CD14-positive monocyte (primary cell): ENCODE results near the gene DKKL1. TPM values are rescaled to one million over a fixed set of nuclear protein-coding genes. Genes with fewer than 3 reads are reported as not detected.
A peak's percentile ranks its signal among the peaks of the same experiment; 100 is the strongest.

Experiments
- DNase-seq, 3 donors: peaks; one replicate each; pipeline ENCODE4 v3.0.0-alpha.2; 2011 to 2022
- H2AFZ ChIP-seq: 2 replicates; pipeline ENCODE4 v1.6.0; 2012; ENCODE audit warnings: mild to moderate bottlenecking, low read depth, low read length, inconsistent platforms; ENCODE audit not compliant: insufficient read depth, poor library complexity, severe bottlenecking
- H3K27ac ChIP-seq, 2 donors: 1 replicate in 1 of 2; 2 replicates in 1 of 2; pipeline ENCODE4 v1.5.1; 2012 to 2013; ENCODE audit warnings: low read length in 2 of 2, control low read depth in 1 of 2, inconsistent platforms in 1 of 2, low read depth in 1 of 2, mild to moderate bottlenecking in 1 of 2
- H3K27me3 ChIP-seq, 2 donors: one replicate each; pipeline versions ENCODE4 v1.6.0 to v1.6.1; 2011 to 2013; ENCODE audit warnings: low read length in 2 of 2; ENCODE audit not compliant: control insufficient read depth in 2 of 2, insufficient read depth in 2 of 2
- H3K36me3 ChIP-seq, 2 donors: replicated peaks in 1 of 2; 1 replicate in 1 of 2; 2 replicates in 1 of 2; pipeline versions ENCODE4 v1.5.1 to v1.6.1; 2012 to 2013; ENCODE audit warnings: low read length in 2 of 2, control low read depth in 1 of 2, inconsistent platforms in 1 of 2, mild to moderate bottlenecking in 1 of 2; ENCODE audit not compliant: insufficient read depth in 2 of 2, control insufficient read depth in 1 of 2
- H3K4me1 ChIP-seq, 2 donors: 1 replicate in 1 of 2; 2 replicates in 1 of 2; pipeline versions ENCODE4 v1.5.1 to v1.6.1; 2012 to 2013; ENCODE audit warnings: low read length in 2 of 2, control low read depth in 1 of 2, inconsistent platforms in 1 of 2, mild to moderate bottlenecking in 1 of 2, moderate library complexity in 1 of 2; ENCODE audit not compliant: insufficient read depth in 2 of 2, control insufficient read depth in 1 of 2
- H3K4me2 ChIP-seq: replicated peaks from 2 replicates; pipeline ENCODE3; 2012; ENCODE audit warnings: low read length, moderate library complexity, mild to moderate bottlenecking; ENCODE audit not compliant: poor library complexity, severe bottlenecking; ENCODE audit errors: extremely low read depth
- H3K4me3 ChIP-seq, 3 experiments: fragments of 200-600 bp in 1 of 3; sonication (generic) in 1 of 3; replicated peaks in 1 of 3; 1 replicate in 2 of 3; 2 replicates in 1 of 3; pipeline ENCODE4 v1.5.1; 2011 to 2013; ENCODE audit warnings: low read length in 3 of 3, mild to moderate bottlenecking in 3 of 3, control low read depth in 2 of 3, low read depth in 2 of 3, inconsistent platforms in 1 of 3, moderate library complexity in 1 of 3
- H3K79me2 ChIP-seq: 2 replicates; pipeline ENCODE4 v1.6.0; 2012; ENCODE audit warnings: mild to moderate bottlenecking, control low read depth, inconsistent platforms, low read length, moderate library complexity; ENCODE audit not compliant: insufficient read depth
- H3K9ac ChIP-seq: 2 replicates; pipeline ENCODE4 v1.6.0; 2017; ENCODE audit warnings: low read length, mild to moderate bottlenecking; ENCODE audit not compliant: insufficient read depth, poor library complexity, severe bottlenecking
- H3K9me3 ChIP-seq, 2 donors: replicated peaks in 1 of 2; 1 replicate in 1 of 2; 2 replicates in 1 of 2; pipeline versions ENCODE4 v1.5.1 to v1.6.1; 2012 to 2013; ENCODE audit warnings: low read length in 2 of 2, control low read depth in 1 of 2; ENCODE audit not compliant: control insufficient read depth in 1 of 2, insufficient read depth in 1 of 2
- H4K20me1 ChIP-seq: 2 replicates; pipeline ENCODE4 v1.6.0; 2012; ENCODE audit warnings: mild to moderate bottlenecking, low read length, control low read depth, moderate library complexity; ENCODE audit not compliant: insufficient read depth
- H3K27ac Mint-ChIP-seq, 7 donors: one replicate each; pipeline ENCODE4 v1.8.0; 2020; ENCODE audit warnings: mild to moderate bottlenecking in 7 of 7, mixed read lengths in 7 of 7, moderate library complexity in 6 of 7, inconsistent platforms in 2 of 7
- H3K27me3 Mint-ChIP-seq, 3 donors: one replicate each; pipeline ENCODE4 v1.8.0; 2021 to 2022; ENCODE audit warnings: low read depth in 3 of 3, mild to moderate bottlenecking in 3 of 3, mixed read lengths in 3 of 3, moderate library complexity in 3 of 3, inconsistent platforms in 1 of 3
- H3K36me3 Mint-ChIP-seq, 2 donors: one replicate each; pipeline ENCODE4 v1.8.0; 2020; ENCODE audit warnings: mixed read lengths in 2 of 2, inconsistent platforms in 1 of 2, mild to moderate bottlenecking in 1 of 2
- H3K4me1 Mint-ChIP-seq: one replicate; pipeline ENCODE4 v1.8.0; 2020; ENCODE audit warnings: mild to moderate bottlenecking, mixed read lengths
- H3K4me3 Mint-ChIP-seq, 2 donors: one replicate each; pipeline ENCODE4 v1.8.0; 2020; ENCODE audit warnings: mild to moderate bottlenecking in 2 of 2, mixed read lengths in 2 of 2, moderate library complexity in 1 of 2
- H3K9me3 Mint-ChIP-seq, 7 donors: one replicate each; pipeline ENCODE4 v1.8.0; 2020 to 2022; ENCODE audit warnings: mixed read lengths in 7 of 7, mild to moderate bottlenecking in 6 of 7, moderate library complexity in 6 of 7, inconsistent platforms in 2 of 7
- WGBS: methylation state at CpG from one replicate; pipeline ENCODE4 v1.1.5; 2013; ENCODE audit warnings: missing lambda C conversion rate; ENCODE audit not compliant: insufficient coverage; 5-methylcytosine and 5-hydroxymethylcytosine counted together
- intact Hi-C, 2 donors: fragments of 100-400 bp; cut with micrococcal nuclease; formaldehyde crosslinking; loops; one replicate each; pipeline versions ENCODE4 v1.15.0 to v1.15.1; 2023
- polyA plus RNA-seq, 3 donors: library from polyadenylated mRNA; depleted of rRNA in 1 of 3; unstranded in 2 of 3; stranded (reverse) in 1 of 3; fragments of 300-500 nt in 2 of 3; fragments of >200 nt in 1 of 3; fragmentation: Illumina TruSeq in 2 of 3; gene quantifications; 1 replicate in 2 of 3; 2 replicates in 1 of 3; pipeline ENCODE4 v1.2.3, GENCODE V29; 2012 to 2021
- TF ChIP-seq, protein P1 (sequence below): fragments of 200-600 bp; IDR thresholded peaks from one replicate; pipeline ENCODE4 v1.8.0; 2022; ENCODE audit warnings: antibody characterized with exemption, mild to moderate bottlenecking

The DKKL1 gene
- polyA plus RNA-seq, 3 donors: not detected

DNA sequence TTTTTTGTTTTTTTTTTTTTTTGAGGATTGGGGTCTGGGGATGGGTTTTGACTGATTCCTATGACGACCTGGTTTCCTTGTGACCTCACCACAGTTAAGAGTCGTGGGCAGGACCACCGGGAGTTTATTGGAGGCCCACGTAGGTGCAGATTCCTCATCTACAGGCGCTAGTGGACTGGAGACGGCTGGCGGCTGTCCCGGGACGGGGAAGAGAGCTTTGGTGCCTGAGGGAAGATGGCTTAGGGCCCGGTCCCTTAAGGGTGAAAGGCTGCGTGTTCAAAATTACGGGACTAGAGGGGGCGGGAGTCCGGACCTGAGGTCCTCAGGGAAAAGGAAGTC, 779 bp upstream of the DKKL1 start:
- Histone ChIP-seq H3K27ac (no peak overlapping the region), H3K36me3 (no peaks in the 10 kb centered on the region), H3K4me1 (peaks cover 12 to 27% of the 10 kb centered on the region in 2 donors), H3K4me2 (peak overlapping the region; percentile 61), H3K9me3 (peaks cover 7 to 8% of the 10 kb centered on the region in 2 donors), H3K9ac (no peak overlapping the region), H2AFZ (no peak overlapping the region), H3K79me2 (no peaks in the 10 kb centered on the region), H4K20me1 (no peaks in the 10 kb centered on the region), H3K27me3 (peaks cover 18 to 59% of the 10 kb centered on the region in 2 donors), H3K4me3 (peak overlapping the region in 1 of 3 experiments; percentile 57)
- intact Hi-C loops: no loop called here
- no peak overlapping the region for H3K4me3 Mint-ChIP-seq
- no peak overlapping the region for H3K27ac Mint-ChIP-seq
- peaks cover 6% of the 10 kb centered on the region for H3K4me1 Mint-ChIP-seq
- under 1% methylated on average over 14 of the region's 14 CpGs for WGBS
- peaks cover 16 to 26% (median 19%) of the 10 kb centered on the region in 3 donors for H3K27me3 Mint-ChIP-seq
- TF ChIP-seq, protein P1, sequence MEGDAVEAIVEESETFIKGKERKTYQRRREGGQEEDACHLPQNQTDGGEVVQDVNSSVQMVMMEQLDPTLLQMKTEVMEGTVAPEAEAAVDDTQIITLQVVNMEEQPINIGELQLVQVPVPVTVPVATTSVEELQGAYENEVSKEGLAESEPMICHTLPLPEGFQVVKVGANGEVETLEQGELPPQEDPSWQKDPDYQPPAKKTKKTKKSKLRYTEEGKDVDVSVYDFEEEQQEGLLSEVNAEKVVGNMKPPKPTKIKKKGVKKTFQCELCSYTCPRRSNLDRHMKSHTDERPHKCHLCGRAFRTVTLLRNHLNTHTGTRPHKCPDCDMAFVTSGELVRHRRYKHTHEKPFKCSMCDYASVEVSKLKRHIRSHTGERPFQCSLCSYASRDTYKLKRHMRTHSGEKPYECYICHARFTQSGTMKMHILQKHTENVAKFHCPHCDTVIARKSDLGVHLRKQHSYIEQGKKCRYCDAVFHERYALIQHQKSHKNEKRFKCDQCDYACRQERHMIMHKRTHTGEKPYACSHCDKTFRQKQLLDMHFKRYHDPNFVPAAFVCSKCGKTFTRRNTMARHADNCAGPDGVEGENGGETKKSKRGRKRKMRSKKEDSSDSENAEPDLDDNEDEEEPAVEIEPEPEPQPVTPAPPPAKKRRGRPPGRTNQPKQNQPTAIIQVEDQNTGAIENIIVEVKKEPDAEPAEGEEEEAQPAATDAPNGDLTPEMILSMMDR: no peak
- H3K9me3 Mint-ChIP-seq: peaks cover 0 to 10% (median 5%) of the 10 kb centered on the region in 7 donors
- DNase-seq: no peak
- H3K36me3 Mint-ChIP-seq: no peaks in the 10 kb centered on the region

- Mint-ChIP-seq H3K36me3 (no peaks in the 10 kb centered on the region), H3K27ac (peak overlapping the region in 1 of 7 donors; percentile 35), H3K4me1 (peaks cover 6% of the 10 kb centered on the region), H3K9me3 (peaks cover 2 to 20% (median 15%) of the 10 kb centered on the region in 7 donors), H3K27me3 (peaks cover 10 to 18% (median 11%) of the 10 kb centered on the region in 3 donors), H3K4me3 (no peak overlapping the region)
- Histone ChIP-seq H3K27ac (no peak overlapping the region), H3K9ac (no peak overlapping the region), H3K9me3 (peaks cover 14 to 18% of the 10 kb centered on the region in 2 donors), H3K36me3 (no peaks in the 10 kb centered on the region), H3K4me3 (peak overlapping the region in 1 of 3 experiments; percentile 57), H3K4me2 (peak overlapping the region; percentile 61), H2AFZ (peak overlapping the region; percentile 57), H3K79me2 (no peaks in the 10 kb centered on the region), H3K27me3 (peaks cover 18 to 59% of the 10 kb centered on the region in 2 donors), H4K20me1 (no peaks in the 10 kb centered on the region), H3K4me1 (peaks cover 12 to 27% of the 10 kb centered on the region in 2 donors)
- WGBS: 73% methylated on average over 18 of the region's 27 CpGs
- TF ChIP-seq, protein P1: no peak
- no peak for DNase-seq
- intact Hi-C loops: no loop called here
These were observed 533 bp downstream of the DKKL1 start for GRCh38 chr19:49364083-49364737.
